H1 (cell line): ENCODE measurements around the gene UBE2M. TPM values are rescaled to one million over a fixed set of nuclear protein-coding genes. Genes with fewer than 3 reads are reported as not detected.

ENCODE experiments used
- CTCF ChIA-PET: fragments of 300-600 bp; sonication (Branson Sonifier 250); formaldehyde crosslinking; loops from one replicate; lab custom pipeline; 2021; ENCODE audit not compliant: partially characterized antibody; lab: Charles Lee
- POLR2A ChIA-PET: fragments of 300-600 bp; sonication (Branson Sonifier 250); formaldehyde crosslinking; loops from one replicate; lab custom pipeline; 2021; ENCODE audit warnings: inconsistent platforms; ENCODE audit not compliant: partially characterized antibody; lab: Charles Lee
- DNase-seq, 2 experiments: peaks; one replicate each; pipeline versions ENCODE4 v3.0.0 to v3.0.0-alpha.2; 2010 to 2022; ENCODE audit warnings: low spot score in 2 of 2, low read depth in 1 of 2, mixed read lengths in 1 of 2
- FAIRE-seq: peaks from 2 replicates; lab custom pipeline; 2011; peaks lifted over from hg19 to GRCh38; lab: Jason Lieb, UNC
- H2AFZ ChIP-seq: 2 replicates; pipeline ENCODE4 v1.8.1; 2012; ENCODE audit warnings: low read length, inconsistent platforms
- H2AK5ac ChIP-seq: 2 replicates; pipeline ENCODE4 v1.6.1; 2013; ENCODE audit warnings: low read depth, low read length
- H2BK120ac ChIP-seq: replicated peaks from 2 replicates; pipeline ENCODE3; 2013; ENCODE audit warnings: low read depth, low read length, inconsistent platforms
- H2BK12ac ChIP-seq: 2 replicates; pipeline ENCODE4 v1.6.1; 2013; ENCODE audit warnings: low read depth, low read length
- H2BK15ac ChIP-seq: 2 replicates; pipeline ENCODE4 v1.6.1; 2013; ENCODE audit warnings: low read length
- H2BK20ac ChIP-seq: 2 replicates; pipeline ENCODE4 v1.6.1; 2013; ENCODE audit warnings: low read length
- H2BK5ac ChIP-seq: 2 replicates; pipeline ENCODE4 v1.6.1; 2013; ENCODE audit warnings: low read depth, low read length
- H3K14ac ChIP-seq: 2 replicates; pipeline ENCODE4 v1.6.1; 2013; ENCODE audit warnings: inconsistent platforms; ENCODE audit not compliant: insufficient read length
- H3K18ac ChIP-seq: 2 replicates; pipeline ENCODE4 v1.6.1; 2013; ENCODE audit warnings: low read length; ENCODE audit errors: extremely low read depth
- H3K23ac ChIP-seq: 2 replicates; pipeline ENCODE4 v1.6.1; 2013; ENCODE audit warnings: inconsistent platforms; ENCODE audit not compliant: insufficient read length
- H3K23me2 ChIP-seq: 2 replicates; pipeline ENCODE4 v1.6.1; 2013; ENCODE audit warnings: low read depth, low read length
- H3K27ac ChIP-seq: 2 replicates; pipeline ENCODE4 v1.6.1; 2011; ENCODE audit warnings: low read depth, low read length, inconsistent platforms
- H3K27me3 ChIP-seq, 4 experiments: replicated peaks in 1 of 4; 1 replicate in 1 of 4; 2 replicates in 3 of 4; pipeline versions ENCODE4 v1.6.1 to v1.8.1; 2011 to 2013; ENCODE audit warnings: low read length in 3 of 4, mild to moderate bottlenecking in 3 of 4, inconsistent platforms in 2 of 4, mixed read lengths in 2 of 4, moderate library complexity in 1 of 4; ENCODE audit not compliant: control insufficient read depth in 3 of 4, insufficient read depth in 3 of 4; ENCODE audit errors: extremely low read depth in 1 of 4
- H3K36me3 ChIP-seq, 4 experiments: 2 replicates each; pipeline versions ENCODE4 v1.6.1 to v1.8.1; 2011 to 2013; ENCODE audit warnings: mild to moderate bottlenecking in 4 of 4, low read length in 3 of 4, moderate library complexity in 2 of 4, control low read depth in 1 of 4, inconsistent platforms in 1 of 4; ENCODE audit not compliant: insufficient read depth in 4 of 4, control insufficient read depth in 2 of 4
- H3K4ac ChIP-seq: replicated peaks from 2 replicates; pipeline ENCODE3; 2013; ENCODE audit warnings: low read length, low read depth, mixed read lengths, inconsistent platforms; ENCODE audit not compliant: insufficient read length
- H3K4me1 ChIP-seq, 4 experiments: replicated peaks in 1 of 4; 1 replicate in 1 of 4; 2 replicates in 3 of 4; pipeline versions ENCODE4 v1.6.1 to v1.8.1; 2011 to 2013; ENCODE audit warnings: low read length in 3 of 4, inconsistent platforms in 2 of 4, mixed read lengths in 1 of 4; ENCODE audit not compliant: insufficient read depth in 4 of 4, control insufficient read depth in 3 of 4
- H3K4me2 ChIP-seq, 2 experiments: 2 replicates each; pipeline versions ENCODE4 v1.6.1 to v1.8.1; 2011 to 2013; ENCODE audit warnings: low read depth in 2 of 2, low read length in 2 of 2, control low read depth in 1 of 2, inconsistent platforms in 1 of 2, mild to moderate bottlenecking in 1 of 2; ENCODE audit not compliant: insufficient read depth in 1 of 2
- H3K4me3 ChIP-seq, 4 experiments: fragments of 200-600, 300-600 bp in 1 of 4; sonication (generic), shearing (Covaris generic), sonication (Bioruptor Twin) in 1 of 4; 2 replicates each; pipeline versions ENCODE4 v1.5.1 to v1.8.1; 2011 to 2016; ENCODE audit warnings: low read length in 4 of 4, low read depth in 3 of 4, control low read depth in 2 of 4, inconsistent platforms in 2 of 4, mild to moderate bottlenecking in 2 of 4, mixed read lengths in 1 of 4, moderate library complexity in 1 of 4; ENCODE audit not compliant: insufficient read depth in 2 of 4; ENCODE audit errors: extremely low read depth in 1 of 4
- H3K56ac ChIP-seq: replicated peaks from 2 replicates; pipeline ENCODE3; 2013; ENCODE audit warnings: low read depth, mild to moderate bottlenecking, mixed read lengths, low read length, inconsistent platforms; ENCODE audit not compliant: insufficient read length
- H3K79me1 ChIP-seq: 2 replicates; pipeline ENCODE4 v1.6.1; 2013; ENCODE audit warnings: low read depth, low read length, control low read depth
- H3K79me2 ChIP-seq, 2 experiments: 2 replicates each; pipeline versions ENCODE4 v1.6.1 to v1.8.1; 2012 to 2013; ENCODE audit warnings: low read length in 2 of 2, mild to moderate bottlenecking in 2 of 2, inconsistent platforms in 1 of 2; ENCODE audit not compliant: insufficient read depth in 2 of 2, control insufficient read depth in 1 of 2
- H3K9ac ChIP-seq, 4 experiments: replicated peaks in 1 of 4; 1 replicate in 1 of 4; 2 replicates in 3 of 4; pipeline versions ENCODE4 v1.6.1 to v1.8.1; 2011 to 2013; ENCODE audit warnings: low read depth in 3 of 4, low read length in 3 of 4, control low read depth in 2 of 4, mild to moderate bottlenecking in 2 of 4, moderate library complexity in 2 of 4, inconsistent platforms in 1 of 4; ENCODE audit errors: extremely low read depth in 1 of 4
- H3K9me3 ChIP-seq, 2 experiments: 2 replicates each; pipeline versions ENCODE4 v1.6.1 to v1.8.1; 2012 to 2013; ENCODE audit warnings: mild to moderate bottlenecking in 2 of 2, moderate library complexity in 2 of 2, control low read depth in 1 of 2, inconsistent platforms in 1 of 2, low read depth in 1 of 2, low read length in 1 of 2, mixed read lengths in 1 of 2; ENCODE audit not compliant: insufficient read depth in 2 of 2
- H4K20me1 ChIP-seq, 2 experiments: replicated peaks in 1 of 2; 2 replicates each; pipeline versions ENCODE3 to v1.8.1; 2011 to 2013; ENCODE audit warnings: inconsistent platforms in 2 of 2, low read length in 2 of 2, mild to moderate bottlenecking in 1 of 2; ENCODE audit not compliant: insufficient read depth in 2 of 2, control insufficient read depth in 1 of 2
- H4K5ac ChIP-seq: 2 replicates; pipeline ENCODE4 v1.6.1; 2013; ENCODE audit warnings: low read length, low read depth, mixed read lengths, inconsistent platforms; ENCODE audit not compliant: insufficient read length
- H4K8ac ChIP-seq: 2 replicates; pipeline ENCODE4 v1.8.0; 2013; ENCODE audit warnings: mild to moderate bottlenecking, moderate library complexity, low read length, inconsistent platforms; ENCODE audit not compliant: insufficient read depth; ENCODE audit errors: extremely low read depth
- H4K91ac ChIP-seq: replicated peaks from 2 replicates; pipeline ENCODE3; 2013; ENCODE audit warnings: low read length, mixed read lengths, inconsistent platforms; ENCODE audit not compliant: insufficient read length
- ASH2L ChIP-seq: fragments of 200-600, 300-600 bp; sonication (generic); IDR thresholded peaks from one replicate; pipeline ENCODE4 v1.7.1; 2017; ENCODE audit warnings: low read length
- BRCA1 ChIP-seq: IDR thresholded peaks from 2 replicates; pipeline ENCODE4 v1.6.1; 2012; ENCODE audit warnings: low read depth, low read length, improper control_type of control experiment
- CBX8 ChIP-seq: fragments of 300-800, 300-1000 bp; sonication (generic); IDR thresholded peaks from 2 replicates; pipeline ENCODE4 v1.7.1; 2016; ENCODE audit warnings: low read depth, low read length, borderline replicate concordance
- CREB1 ChIP-seq: IDR thresholded peaks from 2 replicates; pipeline ENCODE4 v1.6.1; 2012; ENCODE audit warnings: inconsistent platforms
- EP300 ChIP-seq, 2 experiments: IDR thresholded peaks; 1 replicate in 1 of 2; 2 replicates in 1 of 2; pipeline ENCODE4 v1.6.1; 2011 to 2012; ENCODE audit warnings: low read depth in 2 of 2, low read length in 2 of 2, mild to moderate bottlenecking in 2 of 2, borderline replicate concordance in 1 of 2, inconsistent platforms in 1 of 2, moderate library complexity in 1 of 2
- FOSL1 ChIP-seq: IDR thresholded peaks from 2 replicates; pipeline ENCODE4 v1.6.1; 2011; ENCODE audit warnings: mild to moderate bottlenecking, low read depth, low read length, moderate library complexity; ENCODE audit not compliant: insufficient read depth
- HDAC2 ChIP-seq, 2 experiments: fragments of 300-600 bp in 1 of 2; sonication (generic) in 1 of 2; IDR thresholded peaks; 2 replicates each; pipeline ENCODE4 v1.6.1; 2011 to 2012; ENCODE audit warnings: low read depth in 2 of 2, low read length in 2 of 2, mild to moderate bottlenecking in 2 of 2, moderate library complexity in 2 of 2, borderline replicate concordance in 1 of 2, inconsistent platforms in 1 of 2
- KDM5A ChIP-seq: fragments of 200-600 bp; IDR thresholded peaks from 2 replicates; pipeline ENCODE4 v1.7.1; 2012; ENCODE audit warnings: mild to moderate bottlenecking, low read length, inconsistent platforms, mixed read lengths
- RFX5 ChIP-seq: IDR thresholded peaks from 2 replicates; pipeline ENCODE4 v1.6.1; 2011; ENCODE audit warnings: low read depth, low read length, improper control_type of control experiment, borderline replicate concordance
- SUZ12 ChIP-seq: fragments of 200-600 bp; sonication (generic); IDR thresholded peaks from 2 replicates; pipeline ENCODE4 v1.6.1; 2012; ENCODE audit warnings: mild to moderate bottlenecking, inconsistent platforms, low read length, moderate library complexity, mixed read lengths
- TAF7 ChIP-seq: optimal IDR thresholded peaks from 2 replicates; pipeline ENCODE3; 2011; ENCODE audit warnings: low read depth, mild to moderate bottlenecking, inconsistent platforms, low read length, moderate library complexity, borderline replicate concordance
- WGBS, 2 experiments: shearing (Covaris generic) in 1 of 2; methylation state at CpG; one replicate each; pipeline versions ENCODE4 v1.1.6 to v1.1.7; 2013 to 2015; ENCODE audit warnings: low lambda C conversion rate in 2 of 2, mixed read lengths in 2 of 2, inconsistent platforms in 1 of 2, low coverage in 1 of 2, missing lambda C conversion rate in 1 of 2; ENCODE audit not compliant: insufficient replicate concordance in 2 of 2, insufficient coverage in 1 of 2, insufficient read length in 1 of 2; ENCODE audit errors: extremely low coverage in 1 of 2, missing lambda C conversion rate in 1 of 2; 5-methylcytosine and 5-hydroxymethylcytosine counted together
- polyA plus RNA-seq, 7 experiments: library from polyadenylated mRNA; depleted of rRNA in 3 of 7; stranded (reverse) in 5 of 7; unstranded in 2 of 7; fragments of >200 nt in 5 of 7; fragments of 200-250 nt in 2 of 7; gene quantifications; 1 replicate in 5 of 7; 2 replicates in 1 of 7; 4 replicates in 1 of 7; pipeline versions ENCODE4 v1.2.1 to v1.2.3, GENCODE V29; 2011 to 2013; ENCODE audit warnings: missing spikeins in 2 of 7, mixed read lengths in 2 of 7
- total RNA-seq: library from RNA; stranded (reverse); fragmentation: NEBNext Ultra II Directional; extraction: Animal tissue kit (Norgen Biotek cat#: 25700); gene quantifications from 2 replicates; pipeline ENCODE4 v1.2.1, GENCODE V29; 2021

Gene UBE2M
- total and polyA plus RNA-seq, 2 of the 8 experiments (the other 6 are each of a cell fraction or from before 2014, with no cell fraction given): 93.8 to 114 TPM

- WGBS, 2 experiments: 34% methylated on average over 10 of the region's 12 CpGs; no CpG with 5 or more reads in 1 of the 2 experiments
- Histone ChIP-seq H3K79me2 (peaks cover 7 to 19% of the 10 kb centered on the region in 2 experiments), H4K20me1 (peaks cover 0 to 7% of the 10 kb centered on the region in 2 experiments), H2BK20ac (no peak overlapping the region), H3K23me2 (peaks cover 29% of the 10 kb centered on the region), H3K14ac (no peak overlapping the region), H2BK15ac (no peak overlapping the region), H3K9ac (peak overlapping the region; percentile 82 to 100 (median 86)), H2BK12ac (no peak overlapping the region), H3K18ac (no peak overlapping the region; the same call in 1 of the 2 replicates), H3K27me3 (peaks cover 0 to 8% (median 2%) of the 10 kb centered on the region in 4 experiments; a peak in 3 of 7 replicates), H3K4ac (no peak overlapping the region), H4K5ac (no peak overlapping the region), H3K79me1 (peaks cover 4% of the 10 kb centered on the region), H4K91ac (no peak overlapping the region), H3K4me2 (peak overlapping the region; percentile 87 to 96), H3K36me3 (peaks cover 6 to 15% (median 10%) of the 10 kb centered on the region in 4 experiments), H3K4me1 (peaks cover 0 to 36% (median 22%) of the 10 kb centered on the region in 4 experiments; a peak in 6 of 7 replicates), H2AFZ (no peak overlapping the region), H4K8ac (no peak overlapping the region), H3K23ac (no peak overlapping the region), H2BK120ac (no peak overlapping the region), H2AK5ac (no peak overlapping the region), H3K56ac (peak overlapping the region; percentile 47), H3K27ac (peak overlapping the region; percentile 14; the same call in 1 of the 2 replicates), H3K4me3 (peak overlapping the region; percentile 58 to 87 (median 81)), H3K9me3 (no peaks in the 10 kb centered on the region), H2BK5ac (peak overlapping the region; percentile 66; the same call in 1 of the 2 replicates)
- FAIRE-seq (no peak), DNase-seq (no peak)
- ChIA-PET POLR2A (interaction anchor here (0.6 to 17.2 kb wide), 5 partner anchors 8 to 328 kb away, joined by 3 to 434 read pairs (median 80); partner anchors contain the start of genes CHMP2A, MZF1, SLC27A5 and TRIM28), CTCF (interaction anchor here (0.8 to 7.3 kb wide), 5 partner anchors 10 to 41 kb away, joined by 3 to 35 read pairs (median 4); partner anchors contain the start of gene ZBTB45)
- no peak for TF ChIP-seq ASH2L
- TF ChIP-seq HDAC2 (IDR thresholded peaks at IDR 0.05; ENCODE audit: borderline replicate concordance in 1 of 2, low read depth in 2 of 2, low read length in 2 of 2): no peak
- no peak for TF ChIP-seq BRCA1
- TF ChIP-seq FOSL1: no peak
- TF ChIP-seq KDM5A: no peak
- TF ChIP-seq CBX8: no peak
- no peak for TF ChIP-seq CREB1
- TF ChIP-seq RFX5: no peak
- no peak for TF ChIP-seq TAF7
- TF ChIP-seq EP300 (IDR thresholded peaks at IDR 0.05; ENCODE audit: borderline replicate concordance in 1 of 2, low read depth in 2 of 2, low read length in 2 of 2): no peak
- no peak for TF ChIP-seq SUZ12
These were observed 968 bp downstream of the UBE2M start for GRCh38 chr19:58557221-58558065.
